Measurements from ENCODE around the gene KCNJ8.

GRCh38 chr12:21809100-21809499 is 34.6 kb upstream of the KCNJ8 start:
- TF ChIP-seq CTCF (IDR thresholded peaks at IDR 0.05; ENCODE audit: borderline replicate concordance, extremely low read depth, low read length, poor library complexity, severe bottlenecking), result no peak
- TF ChIP-seq EZH2 (IDR thresholded peaks at IDR 0.05; ENCODE audit: borderline replicate concordance, low read depth, low read length, severe bottlenecking), result no peak
